Right lobe of liver (tissue), 6 donors: ENCODE results near the gene OR6B1. TPM values are rescaled to one million over a fixed set of nuclear protein-coding genes. Genes with fewer than 3 reads are reported as not detected.
"Not testable (repeated sequence)": the region's sequence is repeated elsewhere in the genome, so short reads cannot be mapped to it uniquely, and the experiment has no call there.

ENCODE experiments used
- ATAC-seq, 4 donors: fragments of 200-7000 bp; cut with Tn5 transposase; one replicate each; pipeline ENCODE4 v1.9.1; 2020; ENCODE audit warnings: mild to moderate bottlenecking in 4 of 4, moderate library complexity in 4 of 4
- DNase-seq, 3 donors: peaks; one replicate each; pipeline ENCODE4 v3.0.0-alpha.2; 2020
- H3K27ac ChIP-seq, 3 donors: fragments of 200-600 bp; one replicate each; pipeline ENCODE4 v1.8.0; 2022
- H3K27me3 ChIP-seq, 2 donors: fragments of 200-600 bp; one replicate each; pipeline ENCODE4 v1.8.0; 2022
- H3K36me3 ChIP-seq, 4 donors: fragments of 200-600 bp; sonication (generic) in 1 of 4; one replicate each; pipeline versions ENCODE4 v1.5.1 to v1.8.0; 2017 to 2022; ENCODE audit warnings: control low read depth in 1 of 4
- H3K4me1 ChIP-seq, 4 donors: fragments of 200-600 bp; sonication (generic) in 1 of 4; one replicate each; pipeline versions ENCODE4 v1.5.1 to v1.8.0; 2017 to 2022; ENCODE audit warnings: control low read depth in 1 of 4
- H3K4me3 ChIP-seq, 3 donors: fragments of 200-600 bp; one replicate each; pipeline ENCODE4 v1.8.0; 2022
- H3K9me3 ChIP-seq, 4 donors: fragments of 200-600 bp; sonication (generic) in 1 of 4; one replicate each; pipeline versions ENCODE4 v1.5.1 to v1.8.0; 2017 to 2022; ENCODE audit warnings: control low read depth in 1 of 4
- CTCF ChIP-seq, 4 donors: fragments of 200-600 bp in 3 of 4; fragments of 450-650 bp in 1 of 4; IDR thresholded peaks; one replicate each; pipeline versions ENCODE4 v1.5.1 to v1.8.0; 2016 to 2022; ENCODE audit warnings: antibody characterized with exemption in 4 of 4, mild to moderate bottlenecking in 2 of 4
- POLR2A ChIP-seq: fragments of 450-650 bp; IDR thresholded peaks from one replicate; pipeline ENCODE4 v1.6.1; 2017; ENCODE audit warnings: antibody characterized with exemption, mild to moderate bottlenecking
- WGBS: methylation state at CpG from one replicate; pipeline ENCODE4 v1.1.6; 2018; ENCODE audit warnings: low coverage, low lambda C conversion rate; ENCODE audit not compliant: insufficient coverage; ENCODE audit errors: missing lambda C conversion rate; 5-methylcytosine and 5-hydroxymethylcytosine counted together
- intact Hi-C, 2 donors: fragments of 100-400 bp; cut with DNase I; formaldehyde crosslinking; loops; one replicate each; pipeline versions ENCODE4 v1.11.2 to v1.14.1; 2022
- total RNA-seq, 6 experiments: library from RNA; depleted of rRNA in 2 of 6; stranded (reverse); fragments of >200 nt in 2 of 6; fragmentation: NEBNext Ultra II Directional in 3 of 6; extraction: Animal tissue kit (Norgen Biotek cat#: 25700) in 3 of 6; gene quantifications; one replicate each; pipeline versions ENCODE4 v1.1.0 to v1.2.4, GENCODE V29; 2016 to 2023
- donor health status: DM: no; HTN: yes; CAD: no.
- donor health status: DM: no; HTN: no; CAD: no.
- donor health status: DM: no; HTN: no; CAD: no.
- donor health status: DM: no; HTN: yes; CAD: no.
- donor health status: DM: no; HTN: yes; CAD: no.

Gene OR6B1
- total RNA-seq, 6 experiments from 2014 or later: not detected

GRCh38 chr7:144006692-144007042 is 6.5 kb downstream of the OR6B1 start:
- ATAC-seq (no peak), DNase-seq (no peak)
- no peak overlapping the region for H3K4me3 ChIP-seq
- TF ChIP-seq CTCF (IDR thresholded peaks at IDR 0.05) (no peak), POLR2A (no peak)
- 57% methylated on average over 1 of the region's 1 CpG for WGBS
- H3K27me3 ChIP-seq: no peaks in the 10 kb centered on the region
- H3K27ac ChIP-seq: no peak overlapping the region
- intact Hi-C loops: no loop called here
- no peaks in the 10 kb centered on the region for H3K36me3 ChIP-seq
- no peaks in the 10 kb centered on the region for H3K4me1 ChIP-seq
- H3K9me3 ChIP-seq: no peaks in the 10 kb centered on the region

- DNase-seq (no peak), ATAC-seq (no peak)
- no peak for TF ChIP-seq POLR2A
- Histone ChIP-seq H3K4me3 (no peak overlapping the region), H3K27me3 (no peaks in the 10 kb centered on the region), H3K9me3 (no peaks in the 10 kb centered on the region), H3K36me3 (no peaks in the 10 kb centered on the region), H3K4me1 (no peaks in the 10 kb centered on the region), H3K27ac (no peak overlapping the region)
- intact Hi-C loops: no loop called here
- WGBS: no CpG with 5 or more reads among the region's 2 CpGs
Observed at GRCh38 chr7:144009361-144009760, 9.2 kb downstream of the OR6B1 start.

- DNase-seq, H3K27ac ChIP-seq, H3K4me1 ChIP-seq, intact Hi-C loops, H3K4me3 ChIP-seq, H3K9me3 ChIP-seq, H3K36me3 ChIP-seq, ATAC-seq, H3K27me3 ChIP-seq: not testable (repeated sequence)
Observed at GRCh38 chr7:144010061-144010460, 9.9 kb downstream of the OR6B1 start.

- H3K4me1 ChIP-seq, H3K4me3 ChIP-seq, intact Hi-C loops, H3K9me3 ChIP-seq, H3K27me3 ChIP-seq, ATAC-seq, DNase-seq, H3K27ac ChIP-seq, H3K36me3 ChIP-seq: not testable (repeated sequence)
- 57% methylated on average over 1 of the region's 1 CpG for WGBS
Observed at GRCh38 chr7:144010821-144011220, 10.7 kb downstream of the OR6B1 start.

- Histone ChIP-seq H3K27me3 (no peaks in the 10 kb centered on the region), H3K4me1 (no peaks in the 10 kb centered on the region), H3K4me3 (no peak overlapping the region), H3K9me3 (no peaks in the 10 kb centered on the region), H3K36me3 (no peaks in the 10 kb centered on the region), H3K27ac (no peak overlapping the region)
- WGBS: 69% methylated on average over 3 of the region's 5 CpGs
- TF ChIP-seq CTCF (IDR thresholded peaks at IDR 0.05) (peak in 1 of 4 donors; percentile 15), POLR2A (no peak)
- intact Hi-C loops: no loop called here
- no peak for DNase-seq
- no peak for ATAC-seq
Observed at GRCh38 chr7:144011458-144012230, 11.5 kb downstream of the OR6B1 start.

- no peaks in the 10 kb centered on the region for H3K9me3 ChIP-seq
- H3K36me3 ChIP-seq: no peaks in the 10 kb centered on the region
- H3K4me3 ChIP-seq: no peak overlapping the region
- H3K27me3 ChIP-seq: no peaks in the 10 kb centered on the region
- no peaks in the 10 kb centered on the region for H3K4me1 ChIP-seq
- intact Hi-C loops: no loop called here
- 51% methylated on average over 4 of the region's 4 CpGs for WGBS
- DNase-seq (no peak), ATAC-seq (no peak)
- H3K27ac ChIP-seq: no peak overlapping the region
- TF ChIP-seq CTCF (IDR thresholded peaks at IDR 0.05) (no peak), POLR2A (no peak)
Observed at GRCh38 chr7:144018065-144018464, 17.9 kb downstream of the OR6B1 start.
